Endodermal cell (in vitro differentiated cells): ENCODE results near the gene GRAMD2B. TPM values are rescaled to one million over a fixed set of nuclear protein-coding genes. Genes with fewer than 3 reads are reported as not detected.

Experiments used
- DNase-seq: peaks from one replicate; pipeline ENCODE4 v3.0.0-alpha.2; 2017
- H3K27ac ChIP-seq: 2 replicates; pipeline ENCODE4 v1.5.1; 2013; ENCODE audit warnings: mild to moderate bottlenecking, low read depth, low read length, moderate library complexity
- H3K27me3 ChIP-seq: 2 replicates; pipeline ENCODE4 v1.6.1; 2013; ENCODE audit warnings: mild to moderate bottlenecking, low read length, moderate library complexity; ENCODE audit not compliant: insufficient read depth, control insufficient read depth, poor library complexity, severe bottlenecking
- H3K36me3 ChIP-seq: 2 replicates; pipeline ENCODE4 v1.7.0; 2013; ENCODE audit warnings: mild to moderate bottlenecking, low read length, moderate library complexity; ENCODE audit not compliant: control insufficient read depth, insufficient read depth
- H3K4me1 ChIP-seq: one replicate; pipeline ENCODE4 v1.7.0; 2013; ENCODE audit warnings: low read length; ENCODE audit not compliant: control insufficient read depth, insufficient read depth
- H3K4me3 ChIP-seq: 2 replicates; pipeline ENCODE4 v1.5.1; 2013; ENCODE audit warnings: mild to moderate bottlenecking, low read length, moderate library complexity
- H3K9ac ChIP-seq: 2 replicates; pipeline ENCODE4 v1.6.1; 2013; ENCODE audit warnings: mild to moderate bottlenecking, low read length, moderate library complexity; ENCODE audit not compliant: poor library complexity, severe bottlenecking; ENCODE audit errors: extremely low read depth
- H3K9me3 ChIP-seq: 2 replicates; pipeline ENCODE4 v1.6.1; 2013; ENCODE audit warnings: mild to moderate bottlenecking, low read length, moderate library complexity; ENCODE audit not compliant: control insufficient read depth
- H3K27ac Mint-ChIP-seq: 2 replicates; pipeline ENCODE4 v1.8.0; 2020; ENCODE audit warnings: mixed read lengths
- H3K27me3 Mint-ChIP-seq: 2 replicates; pipeline ENCODE4 v1.8.0; 2021; ENCODE audit warnings: mild to moderate bottlenecking, mixed read lengths; ENCODE audit not compliant: insufficient read depth
- H3K36me3 Mint-ChIP-seq: 2 replicates; pipeline ENCODE4 v1.8.0; 2020; ENCODE audit warnings: low read depth, mixed read lengths
- H3K4me1 Mint-ChIP-seq: 2 replicates; pipeline ENCODE4 v1.8.0; 2020; ENCODE audit warnings: mixed read lengths
- H3K4me3 Mint-ChIP-seq: 2 replicates; pipeline ENCODE4 v1.8.0; 2020; ENCODE audit warnings: mild to moderate bottlenecking, moderate library complexity, mixed read lengths
- H3K9me3 Mint-ChIP-seq: 2 replicates; pipeline ENCODE4 v1.8.0; 2020; ENCODE audit warnings: mild to moderate bottlenecking, mixed read lengths
- CTCF ChIP-seq: fragments of 200-600 bp; sonication (generic); conservative IDR thresholded peaks from 2 replicates; pipeline ENCODE4 v1.5.0; 2021; ENCODE audit warnings: antibody characterized with exemption, mild to moderate bottlenecking
- WGBS, 2 experiments: methylation state at CpG; one replicate each; pipeline versions ENCODE4 v1.1.5 to v1.1.7; 2013; ENCODE audit warnings: missing lambda C conversion rate in 2 of 2, mixed read lengths in 1 of 2; ENCODE audit not compliant: insufficient coverage in 1 of 2, insufficient read length in 1 of 2; 5-methylcytosine and 5-hydroxymethylcytosine counted together
- total RNA-seq, 2 donors: library from RNA; stranded (reverse); fragmentation: NEBNext Ultra II Directional in 1 of 2; extraction: Animal tissue kit (Norgen Biotek cat#: 25700) in 1 of 2; gene quantifications; 2 replicates in 1 of 2; 3 replicates in 1 of 2; pipeline ENCODE4 v1.2.1, GENCODE V29; 2021

Gene GRAMD2B
- total RNA-seq, 2 donors from 2014 or later: 8.4 to 11.1 TPM

- Histone ChIP-seq H3K9ac (no peak overlapping the region), H3K27ac (no peak overlapping the region), H3K4me1 (peaks cover 9% of the 10 kb centered on the region), H3K9me3 (no peaks in the 10 kb centered on the region), H3K36me3 (peaks cover 44% of the 10 kb centered on the region), H3K4me3 (no peak overlapping the region), H3K27me3 (no peaks in the 10 kb centered on the region)
- Mint-ChIP-seq H3K9me3 (no peaks in the 10 kb centered on the region), H3K27me3 (no peaks in the 10 kb centered on the region), H3K36me3 (peaks cover 55% of the 10 kb centered on the region), H3K4me3 (no peak overlapping the region), H3K27ac (no peak overlapping the region), H3K4me1 (peaks cover 11% of the 10 kb centered on the region)
- TF ChIP-seq CTCF: no peak
- 94 to 100% methylated on average over 2 of the region's 2 CpGs for WGBS, 2 experiments
- no peak for DNase-seq
Observed at GRCh38 chr5:126484253-126484652, 61.0 kb downstream of the GRAMD2B start.

- Mint-ChIP-seq H3K27me3 (no peaks in the 10 kb centered on the region), H3K36me3 (peaks cover 49% of the 10 kb centered on the region)
Observed at GRCh38 chr5:126486332-126486731, 63.1 kb downstream of the GRAMD2B start.

GRCh38 chr5:126487596-126487995 is 64.4 kb downstream of the GRAMD2B start:
- Mint-ChIP-seq H3K4me1 (peaks cover 27% of the 10 kb centered on the region), H3K9me3 (no peaks in the 10 kb centered on the region), H3K4me3 (no peak overlapping the region), H3K27ac (no peak overlapping the region), H3K27me3 (no peaks in the 10 kb centered on the region), H3K36me3 (peaks cover 50% of the 10 kb centered on the region)
- TF ChIP-seq CTCF: no peak
- DNase-seq: no peak
- no peak overlapping the region for H3K27ac ChIP-seq
- no peak overlapping the region for H3K9ac ChIP-seq
- H3K4me3 ChIP-seq: no peak overlapping the region
- H3K36me3 ChIP-seq: peaks cover 35% of the 10 kb centered on the region
- H3K9me3 ChIP-seq: no peaks in the 10 kb centered on the region
- no peaks in the 10 kb centered on the region for H3K27me3 ChIP-seq
- H3K4me1 ChIP-seq: peaks cover 15% of the 10 kb centered on the region

More at GRCh38 chr5:126486332-126486731, 63.1 kb downstream of the GRAMD2B start:
- H3K36me3 ChIP-seq: peaks cover 35% of the 10 kb centered on the region
- Mint-ChIP-seq H3K4me3 (no peak overlapping the region), H3K4me1 (peaks cover 27% of the 10 kb centered on the region), H3K9me3 (no peaks in the 10 kb centered on the region), H3K27ac (no peak overlapping the region)
- H3K9ac ChIP-seq: no peak overlapping the region
- H3K9me3 ChIP-seq: no peaks in the 10 kb centered on the region
- H3K4me3 ChIP-seq: no peak overlapping the region
- no peak for DNase-seq
- 90 to 94% methylated on average over 1 to 3 of the region's 3 CpGs for WGBS, 2 experiments
- H3K27me3 ChIP-seq: no peaks in the 10 kb centered on the region
- no peak overlapping the region for H3K27ac ChIP-seq
- TF ChIP-seq CTCF: peak; percentile 9
- peaks cover 15% of the 10 kb centered on the region for H3K4me1 ChIP-seq
